OCI-LY7 (cell line): ENCODE data around the gene INF2. TPM values are rescaled to one million over a fixed set of nuclear protein-coding genes. Genes with fewer than 3 reads are reported as not detected.

Experiments used
- BruUV-seq: library from RNA; stranded (reverse); fragments of 400-500 nt; replicated peaks from 2 replicates; lab custom pipeline; 2021; lab: Mats Ljungman, UMichigan
- CTCF ChIA-PET: fragments of 300-600 bp; sonication (Branson Sonifier 250); formaldehyde crosslinking; loops from one replicate; lab custom pipeline; 2022; ENCODE audit warnings: antibody characterized with exemption; ENCODE audit not compliant: unreplicated experiment; lab: Charles Lee
- POLR2A ChIA-PET: fragments of 300-600 bp; sonication (Branson Sonifier 250); formaldehyde crosslinking; loops from one replicate; lab custom pipeline; 2022; ENCODE audit warnings: antibody characterized with exemption; lab: Charles Lee
- DNase-seq: peaks from one replicate; pipeline ENCODE4 v3.0.0-alpha.2; 2015; ENCODE audit warnings: low spot score
- H2AFZ ChIP-seq: fragments of 200-600 bp; sonication (generic), shearing (Covaris generic); 2 replicates; pipeline ENCODE4 v1.6.1; 2014; ENCODE audit warnings: mild to moderate bottlenecking, antibody characterized with exemption, low read length, moderate library complexity
- H3K27ac ChIP-seq: fragments of 200-600 bp; sonication (generic); 2 replicates; pipeline ENCODE4 v1.5.1; 2014; ENCODE audit warnings: mixed run types, low read depth, mild to moderate bottlenecking, moderate library complexity, low read length, inconsistent platforms; ENCODE audit not compliant: poor library complexity, severe bottlenecking
- H3K36me3 ChIP-seq: fragments of 200-600 bp; sonication (generic); 2 replicates; pipeline ENCODE4 v1.6.1; 2014; ENCODE audit warnings: mild to moderate bottlenecking, antibody characterized with exemption, low read length, moderate library complexity, mixed read lengths; ENCODE audit not compliant: insufficient read depth
- H3K4me1 ChIP-seq: fragments of 200-600 bp; sonication (generic); 2 replicates; pipeline ENCODE4 v1.5.1; 2014; ENCODE audit warnings: mild to moderate bottlenecking, low read length; ENCODE audit not compliant: insufficient read depth, poor library complexity, severe bottlenecking
- H3K4me2 ChIP-seq: fragments of 200-600 bp; sonication (generic); 2 replicates; pipeline ENCODE4 v1.6.1; 2014; ENCODE audit warnings: mild to moderate bottlenecking, low read length
- H3K4me3 ChIP-seq: fragments of 200-600 bp; sonication (generic); 2 replicates; pipeline ENCODE4 v1.5.1; 2014; ENCODE audit warnings: mild to moderate bottlenecking, low read depth, low read length; ENCODE audit not compliant: poor library complexity, severe bottlenecking
- H3K79me2 ChIP-seq: fragments of 200-600 bp; sonication (generic); 2 replicates; pipeline ENCODE4 v1.6.1; 2016; ENCODE audit warnings: low read depth, mild to moderate bottlenecking, low read length, moderate library complexity, mixed read lengths; ENCODE audit not compliant: insufficient read depth
- H3K9me2 ChIP-seq: fragments of 200-600 bp; sonication (generic); 2 replicates; pipeline ENCODE4 v1.6.1; 2016; ENCODE audit warnings: mild to moderate bottlenecking, low read length, mixed read lengths; ENCODE audit not compliant: insufficient read depth
- H3K9me3 ChIP-seq: fragments of 200-600 bp; sonication (generic); 2 replicates; pipeline ENCODE4 v1.6.1; 2014; ENCODE audit warnings: mild to moderate bottlenecking, mixed run types, low read length, mixed read lengths
- H4K20me1 ChIP-seq: fragments of 200-600 bp; sonication (generic); 2 replicates; pipeline ENCODE4 v1.6.1; 2014; ENCODE audit warnings: mild to moderate bottlenecking, antibody characterized with exemption, low read length, moderate library complexity, mixed read lengths; ENCODE audit not compliant: insufficient read depth
- EZH2phosphoT487 ChIP-seq: fragments of 200-600 bp; sonication (generic); IDR thresholded peaks from 2 replicates; pipeline ENCODE4 v1.6.1; 2018; ENCODE audit warnings: low read depth, borderline replicate concordance, mild to moderate bottlenecking, mixed run types, antibody characterized with exemption, low read length, moderate library complexity, mixed read lengths
- intact Hi-C: fragments of 100-400 bp; cut with micrococcal nuclease; formaldehyde crosslinking; loops from one replicate; pipeline ENCODE4 v1.10.0; 2022; ENCODE audit not compliant: unreplicated experiment
- total RNA-seq, 2 experiments: library from RNA; depleted of rRNA in 1 of 2; stranded (reverse); fragments of >200 nt in 1 of 2; shearing (Covaris generic) in 1 of 2; gene quantifications; 2 replicates each; pipeline ENCODE4 v1.2.3, GENCODE V29; 2014 to 2022
- TF ChIP-seq, protein P1 (sequence below): fragments of 200-600 bp; sonication (generic); conservative IDR thresholded peaks from 2 replicates; pipeline ENCODE4 v1.5.1; 2014; ENCODE audit warnings: mild to moderate bottlenecking, antibody characterized with exemption, low read length, moderate library complexity, mixed read lengths

Gene INF2
- total RNA-seq, 2 experiments from 2014 or later = 39.4 to 51.6 TPM

DNA sequence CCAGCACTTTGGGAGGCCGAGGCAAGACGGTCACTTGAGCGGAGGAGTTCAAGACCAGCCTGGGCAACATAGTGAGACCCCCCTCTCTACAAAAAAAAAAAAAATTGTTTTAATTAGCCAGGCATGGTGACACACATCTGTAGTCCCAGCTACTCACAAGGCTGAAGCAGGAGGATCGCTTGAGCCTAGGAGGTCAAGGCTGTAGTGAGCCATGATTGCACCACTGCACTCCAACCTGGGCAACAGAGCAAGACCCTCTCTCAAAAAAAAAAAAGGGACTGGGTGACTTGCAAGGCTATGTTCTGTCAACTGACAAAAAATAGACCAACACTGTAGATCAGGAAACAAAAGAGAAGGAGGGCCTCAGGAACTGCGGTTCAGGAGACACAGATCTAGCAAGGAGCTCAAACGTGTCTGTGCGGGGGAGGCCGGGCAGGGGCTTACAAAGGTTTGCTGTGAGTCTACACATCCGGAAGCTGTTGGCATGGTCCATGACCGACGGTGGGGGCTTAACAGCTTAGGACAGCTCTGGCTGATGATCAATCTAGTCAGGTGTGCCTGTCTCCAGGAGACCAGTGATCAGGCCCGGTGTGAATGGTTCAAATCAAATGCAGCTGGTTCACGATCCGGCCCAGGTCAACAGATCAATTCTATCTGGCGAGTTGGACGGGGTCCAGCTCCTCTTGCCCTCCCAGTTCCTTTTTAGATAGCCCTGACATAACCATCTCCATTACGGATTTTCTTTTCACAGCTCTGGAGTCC lies 31.7 kb upstream of the INF2 start:
- Histone ChIP-seq H3K4me3 (peak overlapping the region; percentile 60), H3K4me1 (peaks cover 71% of the 10 kb centered on the region), H2AFZ (peak overlapping the region; percentile 29; the same call in 1 of the 2 replicates), H3K36me3 (no peaks in the 10 kb centered on the region), H4K20me1 (no peaks in the 10 kb centered on the region), H3K9me2 (no peaks in the 10 kb centered on the region), H3K9me3 (peaks cover 6% of the 10 kb centered on the region; the same call in 1 of the 2 replicates), H3K27ac (peak overlapping the region; percentile 99), H3K4me2 (peak overlapping the region; percentile 84), H3K79me2 (no peaks in the 10 kb centered on the region)
- no peak for TF ChIP-seq EZH2phosphoT487
- TF ChIP-seq, protein P1, sequence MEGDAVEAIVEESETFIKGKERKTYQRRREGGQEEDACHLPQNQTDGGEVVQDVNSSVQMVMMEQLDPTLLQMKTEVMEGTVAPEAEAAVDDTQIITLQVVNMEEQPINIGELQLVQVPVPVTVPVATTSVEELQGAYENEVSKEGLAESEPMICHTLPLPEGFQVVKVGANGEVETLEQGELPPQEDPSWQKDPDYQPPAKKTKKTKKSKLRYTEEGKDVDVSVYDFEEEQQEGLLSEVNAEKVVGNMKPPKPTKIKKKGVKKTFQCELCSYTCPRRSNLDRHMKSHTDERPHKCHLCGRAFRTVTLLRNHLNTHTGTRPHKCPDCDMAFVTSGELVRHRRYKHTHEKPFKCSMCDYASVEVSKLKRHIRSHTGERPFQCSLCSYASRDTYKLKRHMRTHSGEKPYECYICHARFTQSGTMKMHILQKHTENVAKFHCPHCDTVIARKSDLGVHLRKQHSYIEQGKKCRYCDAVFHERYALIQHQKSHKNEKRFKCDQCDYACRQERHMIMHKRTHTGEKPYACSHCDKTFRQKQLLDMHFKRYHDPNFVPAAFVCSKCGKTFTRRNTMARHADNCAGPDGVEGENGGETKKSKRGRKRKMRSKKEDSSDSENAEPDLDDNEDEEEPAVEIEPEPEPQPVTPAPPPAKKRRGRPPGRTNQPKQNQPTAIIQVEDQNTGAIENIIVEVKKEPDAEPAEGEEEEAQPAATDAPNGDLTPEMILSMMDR = no peak
- DNase-seq = peak; percentile 98
- TSS peak; percentile 83 for BruUV-seq
- ChIA-PET CTCF (interaction anchor here (1.1 to 1.3 kb wide), 2 partner anchors 24 to 64 kb away, joined by 3 to 5 read pairs; no protein-coding TSS in a partner anchor), POLR2A (interaction anchor here (0.7 to 2.2 kb wide), 13 partner anchors 8 to 519 kb away, joined by 3 to 12 read pairs (median 5); partner anchors contain the start of gene SIVA1)
- intact Hi-C loops = loop anchor here (2.0 kb wide), 1 partner anchor 95 kb away; the partner anchor contains the start of gene SIVA1

DNA sequence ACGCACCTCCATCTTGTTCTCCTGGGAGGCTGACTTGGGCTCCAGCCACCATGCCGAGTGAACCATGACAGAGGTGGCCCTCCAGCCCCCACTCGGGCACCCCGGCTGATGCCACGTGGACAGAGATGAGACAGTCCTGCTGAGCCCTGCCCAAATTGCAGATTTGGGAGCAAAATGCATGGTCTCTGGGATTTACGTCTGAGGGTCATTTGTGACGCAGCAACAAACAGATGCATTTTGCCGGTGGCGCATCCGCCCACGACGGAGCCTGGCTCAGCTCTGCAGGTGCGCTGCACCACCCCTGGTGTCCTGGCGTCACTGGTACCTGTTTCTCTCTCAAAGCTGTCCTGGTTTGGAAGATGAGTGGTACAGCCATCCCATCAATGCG lies 31.1 kb upstream of the INF2 start:
- Histone ChIP-seq H3K36me3 (no peaks in the 10 kb centered on the region), H3K9me3 (peaks cover 6% of the 10 kb centered on the region; the same call in 1 of the 2 replicates), H3K4me2 (peak overlapping the region; percentile 84), H2AFZ (peak overlapping the region; percentile 6; the same call in 1 of the 2 replicates), H3K4me1 (peaks cover 73% of the 10 kb centered on the region), H4K20me1 (no peaks in the 10 kb centered on the region), H3K9me2 (no peaks in the 10 kb centered on the region), H3K79me2 (no peaks in the 10 kb centered on the region), H3K27ac (peak overlapping the region; percentile 99), H3K4me3 (peak overlapping the region; percentile 60)
- POLR2A ChIA-PET = interaction anchor here (0.9 to 2.2 kb wide), 10 partner anchors 8 to 47 kb away, joined by 3 to 12 read pairs (median 7); no protein-coding TSS in a partner anchor
- no TSS peak for BruUV-seq
- peak; percentile 87 for DNase-seq
- TF ChIP-seq, protein P1 = no peak; the same call in 1 of the 2 replicates
- TF ChIP-seq EZH2phosphoT487 = no peak
- CTCF ChIA-PET = interaction anchor here (0.9 to 1.3 kb wide), 2 partner anchors 23 to 94 kb away, joined by 3 to 5 read pairs; partner anchors contain the start of gene SIVA1
- intact Hi-C loops = no loop called here
